SK-N-SH treated with all-trans-retinoic acid at 6 μM for 48 hours (cell line): Measurements from ENCODE around the gene SLC2A11.

Experiments used
- ATAC-seq: fragments of 200-7000 bp; cut with Tn5 transposase; 3 replicates; pipeline ENCODE4 v1.9.1; 2020; ENCODE audit warnings: mild to moderate bottlenecking, moderate library complexity
- ARNTL ChIP-seq: fragments of 450-650 bp; formaldehyde crosslinking; IDR thresholded peaks from 2 replicates; pipeline ENCODE4 v1.5.0; 2020; ENCODE audit warnings: low read depth, mild to moderate bottlenecking, moderate library complexity, borderline replicate concordance
- BACH2 ChIP-seq: fragments of 250-450 bp; sonication (Bioruptor Pico); IDR thresholded peaks from 2 replicates; pipeline ENCODE4 v1.9.0; 2021; ENCODE audit warnings: mild to moderate bottlenecking, borderline replicate concordance
- ESRRG ChIP-seq: fragments of 250-450 bp; sonication (Bioruptor Pico); IDR thresholded peaks from 2 replicates; pipeline ENCODE4 v1.6.1; 2021; ENCODE audit warnings: mild to moderate bottlenecking
- OSR1 ChIP-seq: fragments of 250-450 bp; sonication (Bioruptor Pico); IDR thresholded peaks from 2 replicates; pipeline ENCODE4 v1.8.0; 2022; ENCODE audit warnings: moderate library complexity, mild to moderate bottlenecking, inconsistent platforms
- PPARA ChIP-seq: fragments of 250-450 bp; sonication (Bioruptor Pico); IDR thresholded peaks from 2 replicates; pipeline ENCODE4 v1.5.0; 2020; ENCODE audit warnings: mild to moderate bottlenecking, borderline replicate concordance
- RARB ChIP-seq: fragments of 250-450 bp; sonication (Bioruptor Pico); IDR thresholded peaks from 2 replicates; pipeline ENCODE4 v1.8.0; 2021; ENCODE audit warnings: mild to moderate bottlenecking, moderate library complexity
- SNAI2 ChIP-seq: fragments of 250-450 bp; sonication (Bioruptor Pico); IDR thresholded peaks from 2 replicates; pipeline ENCODE4 v1.5.0; 2020; ENCODE audit warnings: mild to moderate bottlenecking, moderate library complexity
- TOX ChIP-seq: fragments of 250-450 bp; sonication (Bioruptor Pico); IDR thresholded peaks from 2 replicates; pipeline ENCODE4 v1.8.0; 2021; ENCODE audit warnings: mild to moderate bottlenecking, moderate library complexity, borderline replicate concordance
- ZC3H10 ChIP-seq: fragments of 250-450 bp; sonication (Bioruptor Pico); IDR thresholded peaks from 2 replicates; pipeline ENCODE4 v1.5.1; 2021; ENCODE audit warnings: mild to moderate bottlenecking, moderate library complexity
- ZFP3 ChIP-seq: fragments of 250-450 bp; sonication (Bioruptor Pico); IDR thresholded peaks from 2 replicates; pipeline ENCODE4 v1.5.0; 2020; ENCODE audit warnings: mild to moderate bottlenecking, moderate library complexity
- ZFP30 ChIP-seq: fragments of 450-650 bp; formaldehyde crosslinking; IDR thresholded peaks from 2 replicates; pipeline ENCODE4 v1.5.0; 2022; ENCODE audit warnings: mild to moderate bottlenecking, moderate library complexity
- ZNF565 ChIP-seq: fragments of 450-650 bp; formaldehyde crosslinking; conservative IDR thresholded peaks from 2 replicates; pipeline ENCODE4 v1.5.0; 2020; ENCODE audit warnings: low read depth, mild to moderate bottlenecking, moderate library complexity
- ZNF70 ChIP-seq: fragments of 450-650 bp; formaldehyde crosslinking; IDR thresholded peaks from 2 replicates; pipeline ENCODE4 v1.5.0; 2020; ENCODE audit warnings: mild to moderate bottlenecking, moderate library complexity
- ZNF8 ChIP-seq: fragments of 450-650 bp; formaldehyde crosslinking; IDR thresholded peaks from 2 replicates; pipeline ENCODE4 v1.5.0; 2020; ENCODE audit warnings: mild to moderate bottlenecking, moderate library complexity
- TF ChIP-seq, protein P1 (sequence below): fragments of 250-450 bp; sonication (Bioruptor Pico); IDR thresholded peaks from 2 replicates; pipeline ENCODE4 v1.5.1; 2021; ENCODE audit warnings: mild to moderate bottlenecking, moderate library complexity
- TF ChIP-seq, protein P2 (sequence below): fragments of 250-450 bp; sonication (Bioruptor Pico); IDR thresholded peaks from 2 replicates; pipeline ENCODE4 v1.8.0; 2021; ENCODE audit warnings: low read depth, mild to moderate bottlenecking, moderate library complexity, borderline replicate concordance
- TF ChIP-seq, protein P3 (sequence below): fragments of 250-450 bp; sonication (Bioruptor Pico); IDR thresholded peaks from 2 replicates; pipeline ENCODE4 v1.5.1; 2020; ENCODE audit warnings: low read depth, mild to moderate bottlenecking, moderate library complexity

The SLC2A11 gene, protein sequence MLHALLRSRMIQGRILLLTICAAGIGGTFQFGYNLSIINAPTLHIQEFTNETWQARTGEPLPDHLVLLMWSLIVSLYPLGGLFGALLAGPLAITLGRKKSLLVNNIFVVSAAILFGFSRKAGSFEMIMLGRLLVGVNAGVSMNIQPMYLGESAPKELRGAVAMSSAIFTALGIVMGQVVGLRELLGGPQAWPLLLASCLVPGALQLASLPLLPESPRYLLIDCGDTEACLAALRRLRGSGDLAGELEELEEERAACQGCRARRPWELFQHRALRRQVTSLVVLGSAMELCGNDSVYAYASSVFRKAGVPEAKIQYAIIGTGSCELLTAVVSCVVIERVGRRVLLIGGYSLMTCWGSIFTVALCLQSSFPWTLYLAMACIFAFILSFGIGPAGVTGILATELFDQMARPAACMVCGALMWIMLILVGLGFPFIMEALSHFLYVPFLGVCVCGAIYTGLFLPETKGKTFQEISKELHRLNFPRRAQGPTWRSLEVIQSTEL

DNA sequence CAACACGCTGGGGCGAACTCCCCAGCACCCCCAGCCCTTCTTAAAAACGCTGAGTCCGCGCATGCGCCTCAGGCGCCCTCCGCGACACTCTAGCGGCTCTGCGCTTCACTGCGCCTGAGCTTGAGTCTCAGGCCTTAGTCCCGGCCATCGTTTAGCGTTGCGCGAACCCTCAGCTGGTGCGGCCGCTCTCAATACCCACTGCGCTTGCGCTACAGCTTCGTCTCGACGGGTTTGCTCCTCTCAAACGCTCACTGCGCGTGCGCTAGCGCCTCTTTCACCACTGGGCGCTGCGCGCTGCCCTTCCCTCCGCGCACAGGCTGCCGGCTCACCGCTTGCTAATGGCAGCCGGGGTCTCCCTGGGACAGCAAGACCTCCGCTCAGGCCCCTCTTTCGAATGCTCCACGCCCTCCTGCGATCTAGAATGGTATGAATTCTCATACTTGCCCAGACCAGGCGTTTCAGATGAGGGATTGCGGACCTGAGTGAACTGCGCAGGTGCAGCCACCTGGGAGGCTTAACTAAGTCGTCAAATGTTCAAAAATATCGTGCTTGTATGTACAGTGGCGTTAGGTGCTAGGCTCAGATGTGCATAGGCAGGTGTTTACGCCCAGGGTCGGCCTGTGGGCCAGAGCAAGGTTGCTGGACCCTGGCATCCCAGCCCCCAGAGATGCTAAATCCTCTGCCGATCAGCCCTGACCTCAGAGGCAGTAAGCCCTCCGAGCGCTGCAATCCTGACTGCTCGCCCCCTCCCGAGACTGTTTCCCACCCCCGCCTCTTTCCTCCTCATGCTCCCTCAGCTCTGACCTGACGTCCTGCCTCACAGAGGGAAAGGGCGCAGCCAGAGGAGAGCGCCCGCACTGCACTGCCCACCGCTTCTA, at the start of gene SLC2A11:
SLC2A11 (plus strand) TSS at position 270 of the 878 bp plus-strand sequence; CDS start at position 395, 125 bp downstream.
- TF ChIP-seq ZNF70 (peak; percentile 10; the same call in 1 of the 2 replicates), ESRRG (no peak), OSR1 (CRISPR knock-in tag) (no peak), ARNTL (no peak), BACH2 (CRISPR knock-in tag) (no peak), ZFP30 (no peak)
- TF ChIP-seq, protein P1, sequence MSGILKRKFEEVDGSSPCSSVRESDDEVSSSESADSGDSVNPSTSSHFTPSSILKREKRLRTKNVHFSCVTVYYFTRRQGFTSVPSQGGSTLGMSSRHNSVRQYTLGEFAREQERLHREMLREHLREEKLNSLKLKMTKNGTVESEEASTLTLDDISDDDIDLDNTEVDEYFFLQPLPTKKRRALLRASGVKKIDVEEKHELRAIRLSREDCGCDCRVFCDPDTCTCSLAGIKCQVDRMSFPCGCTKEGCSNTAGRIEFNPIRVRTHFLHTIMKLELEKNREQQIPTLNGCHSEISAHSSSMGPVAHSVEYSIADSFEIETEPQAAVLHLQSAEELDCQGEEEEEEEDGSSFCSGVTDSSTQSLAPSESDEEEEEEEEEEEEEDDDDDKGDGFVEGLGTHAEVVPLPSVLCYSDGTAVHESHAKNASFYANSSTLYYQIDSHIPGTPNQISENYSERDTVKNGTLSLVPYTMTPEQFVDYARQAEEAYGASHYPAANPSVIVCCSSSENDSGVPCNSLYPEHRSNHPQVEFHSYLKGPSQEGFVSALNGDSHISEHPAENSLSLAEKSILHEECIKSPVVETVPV (CRISPR knock-in tag): no peak
- TF ChIP-seq, all 23 proteins: peak for 1
- peak; percentile 96 for ATAC-seq

DNA sequence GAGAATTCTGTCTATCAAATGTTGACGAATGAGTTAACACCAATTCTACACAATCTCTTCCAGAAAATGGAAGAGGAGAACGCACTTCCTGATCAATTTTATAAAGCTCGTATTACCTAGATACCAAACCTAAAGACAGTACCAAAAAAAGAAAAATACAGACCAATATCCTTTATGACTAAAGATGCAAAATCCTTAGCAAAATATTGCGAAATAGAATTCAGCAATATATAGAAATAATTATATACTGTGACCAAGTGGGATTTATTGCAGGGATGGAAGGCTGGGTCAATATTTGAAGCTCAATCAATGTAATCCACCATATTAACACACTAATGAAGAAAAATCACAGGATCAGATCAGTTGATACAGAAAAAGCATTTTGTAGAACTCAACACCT, 45.3 kb upstream of the SLC2A11 start:
- TF ChIP-seq RARB (CRISPR knock-in tag): no peak
- no peak for TF ChIP-seq ZNF565 (CRISPR knock-in tag)
- TF ChIP-seq OSR1 (CRISPR knock-in tag): no peak
- no peak for TF ChIP-seq PPARA
- TF ChIP-seq, protein P1 (CRISPR knock-in tag): no peak
- TF ChIP-seq ZFP3 (CRISPR knock-in tag): no peak
- TF ChIP-seq ZFP30: no peak
- TF ChIP-seq ZNF8 (CRISPR knock-in tag): no peak
- TF ChIP-seq, protein P2, sequence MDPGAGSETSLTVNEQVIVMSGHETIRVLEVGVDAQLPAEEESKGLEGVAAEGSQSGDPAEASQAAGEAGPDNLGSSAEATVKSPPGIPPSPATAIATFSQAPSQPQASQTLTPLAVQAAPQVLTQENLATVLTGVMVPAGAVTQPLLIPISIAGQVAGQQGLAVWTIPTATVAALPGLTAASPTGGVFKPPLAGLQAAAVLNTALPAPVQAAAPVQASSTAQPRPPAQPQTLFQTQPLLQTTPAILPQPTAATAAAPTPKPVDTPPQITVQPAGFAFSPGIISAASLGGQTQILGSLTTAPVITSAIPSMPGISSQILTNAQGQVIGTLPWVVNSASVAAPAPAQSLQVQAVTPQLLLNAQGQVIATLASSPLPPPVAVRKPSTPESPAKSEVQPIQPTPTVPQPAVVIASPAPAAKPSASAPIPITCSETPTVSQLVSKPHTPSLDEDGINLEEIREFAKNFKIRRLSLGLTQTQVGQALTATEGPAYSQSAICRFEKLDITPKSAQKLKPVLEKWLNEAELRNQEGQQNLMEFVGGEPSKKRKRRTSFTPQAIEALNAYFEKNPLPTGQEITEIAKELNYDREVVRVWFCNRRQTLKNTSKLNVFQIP (CRISPR knock-in tag): no peak
- TF ChIP-seq, protein P3, sequence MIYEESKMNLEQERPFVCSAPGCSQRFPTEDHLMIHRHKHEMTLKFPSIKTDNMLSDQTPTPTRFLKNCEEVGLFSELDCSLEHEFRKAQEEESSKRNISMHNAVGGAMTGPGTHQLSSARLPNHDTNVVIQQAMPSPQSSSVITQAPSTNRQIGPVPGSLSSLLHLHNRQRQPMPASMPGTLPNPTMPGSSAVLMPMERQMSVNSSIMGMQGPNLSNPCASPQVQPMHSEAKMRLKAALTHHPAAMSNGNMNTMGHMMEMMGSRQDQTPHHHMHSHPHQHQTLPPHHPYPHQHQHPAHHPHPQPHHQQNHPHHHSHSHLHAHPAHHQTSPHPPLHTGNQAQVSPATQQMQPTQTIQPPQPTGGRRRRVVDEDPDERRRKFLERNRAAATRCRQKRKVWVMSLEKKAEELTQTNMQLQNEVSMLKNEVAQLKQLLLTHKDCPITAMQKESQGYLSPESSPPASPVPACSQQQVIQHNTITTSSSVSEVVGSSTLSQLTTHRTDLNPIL: no peak
- no peak for TF ChIP-seq SNAI2
- no peak for TF ChIP-seq TOX (CRISPR knock-in tag)
- ATAC-seq: no peak

DNA sequence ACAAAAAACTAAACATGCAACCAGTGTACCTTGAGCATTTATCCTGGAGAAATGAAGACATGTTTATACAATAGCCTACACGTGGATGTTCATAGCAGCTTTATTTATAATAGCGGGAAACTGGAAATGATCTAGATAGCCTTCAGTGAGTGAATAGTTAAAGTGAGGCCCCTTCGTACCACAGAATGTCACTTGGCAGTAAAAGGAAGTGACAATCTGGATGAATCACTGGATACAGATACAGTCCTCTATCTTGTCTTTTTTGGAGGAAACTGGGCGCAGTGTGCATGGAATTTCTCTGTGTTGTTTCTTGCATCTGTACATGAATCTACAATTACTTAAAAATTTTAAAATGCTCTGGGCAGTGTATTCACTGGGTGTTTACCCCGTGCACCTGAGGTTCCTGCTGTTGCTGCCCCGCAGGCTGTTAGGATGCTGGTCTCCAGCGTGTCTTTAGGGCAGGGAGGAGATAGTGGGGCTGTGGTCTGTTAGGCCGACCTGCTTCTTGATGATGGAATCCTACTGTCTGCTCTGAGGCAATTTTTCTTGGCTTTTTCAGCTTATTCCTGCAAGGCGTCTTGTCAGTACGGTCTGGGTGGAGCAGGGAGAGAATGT, 42.0 kb upstream of the SLC2A11 start:
- TF ChIP-seq PPARA (no peak), ZFP3 (CRISPR knock-in tag) (no peak), RARB (CRISPR knock-in tag) (no peak)
- ATAC-seq: no peak; the same call in 1 of the 3 replicates

DNA sequence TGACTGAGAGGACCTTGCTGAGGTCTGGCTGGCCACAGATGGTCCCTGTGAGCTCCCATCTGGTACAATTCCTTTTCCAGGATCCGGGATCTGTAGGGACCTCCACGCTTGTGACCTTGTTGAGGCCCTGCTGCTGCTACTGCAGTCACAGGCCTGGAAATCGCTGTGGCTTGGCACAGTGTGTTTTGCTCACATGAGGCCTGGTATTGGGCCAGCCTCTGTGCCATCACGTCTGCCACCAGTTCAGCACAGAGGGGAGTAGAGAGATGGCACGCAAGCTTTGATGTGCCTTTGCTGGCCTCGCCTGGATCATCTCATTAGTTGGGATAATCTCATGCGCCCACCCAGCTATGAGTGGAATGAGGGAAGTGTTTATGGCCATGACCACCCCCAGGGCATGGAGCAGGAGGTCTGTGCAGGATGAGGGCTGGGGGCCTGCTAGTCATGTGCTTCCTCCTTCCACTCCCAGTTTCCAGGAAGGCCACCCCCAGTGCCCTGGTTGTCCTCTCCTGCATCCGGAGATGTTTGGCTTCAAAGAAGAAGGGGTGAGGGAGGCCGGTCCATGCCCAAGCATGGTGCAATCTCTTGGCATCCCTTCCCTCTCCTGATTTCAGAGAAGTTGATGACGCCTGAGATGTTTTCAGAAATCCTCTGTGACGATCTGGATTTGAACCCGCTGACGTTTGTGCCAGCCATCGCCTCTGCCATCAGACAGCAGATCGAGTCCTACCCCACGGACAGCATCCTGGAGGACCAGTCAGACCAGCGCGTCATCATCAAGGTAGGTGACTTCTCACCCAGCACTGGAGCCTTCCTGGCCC, 41.3 kb upstream of the SLC2A11 start:
- TF ChIP-seq SNAI2 (no peak), ZNF70 (no peak)
- ATAC-seq: no peak; the same call in 2 of the 3 replicates

DNA sequence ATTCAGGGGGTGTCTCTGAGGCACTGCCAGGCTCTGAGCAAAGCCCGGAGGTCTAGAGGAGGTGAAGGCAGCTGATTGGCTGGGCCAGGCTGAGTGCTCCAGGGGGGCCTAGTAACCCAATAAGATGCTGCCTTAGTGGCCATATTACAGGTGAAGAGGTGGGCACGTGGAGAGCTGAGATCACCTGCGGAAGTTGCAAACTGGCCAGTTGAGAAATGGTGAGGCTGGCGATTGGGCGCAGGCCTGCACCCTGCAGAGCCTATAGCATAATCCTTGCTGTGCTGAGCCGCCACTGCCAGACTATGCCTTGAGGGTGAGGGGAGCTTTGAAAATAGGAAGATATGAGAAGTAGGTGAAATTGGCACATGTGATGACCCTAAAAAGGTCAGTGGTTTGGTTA, 40.5 kb upstream of the SLC2A11 start:
- ATAC-seq: no peak
- no peak for TF ChIP-seq ZFP3 (CRISPR knock-in tag)
- TF ChIP-seq BACH2 (CRISPR knock-in tag): no peak
- TF ChIP-seq, protein P3: no peak
- no peak for TF ChIP-seq ZC3H10 (CRISPR knock-in tag)
- TF ChIP-seq, protein P2 (CRISPR knock-in tag): no peak
